ENCODE results near the gene ADARB2. TPM values are rescaled to one million over a fixed set of nuclear protein-coding genes. Genes with fewer than 3 reads are reported as not detected.
"Not testable (repeated sequence)": the region's sequence is repeated elsewhere in the genome, so short reads cannot be mapped to it uniquely, and the experiment has no call there.

Gene ADARB2
- total RNA-seq, 1 experiment from 2014 or later: not detected

DNA sequence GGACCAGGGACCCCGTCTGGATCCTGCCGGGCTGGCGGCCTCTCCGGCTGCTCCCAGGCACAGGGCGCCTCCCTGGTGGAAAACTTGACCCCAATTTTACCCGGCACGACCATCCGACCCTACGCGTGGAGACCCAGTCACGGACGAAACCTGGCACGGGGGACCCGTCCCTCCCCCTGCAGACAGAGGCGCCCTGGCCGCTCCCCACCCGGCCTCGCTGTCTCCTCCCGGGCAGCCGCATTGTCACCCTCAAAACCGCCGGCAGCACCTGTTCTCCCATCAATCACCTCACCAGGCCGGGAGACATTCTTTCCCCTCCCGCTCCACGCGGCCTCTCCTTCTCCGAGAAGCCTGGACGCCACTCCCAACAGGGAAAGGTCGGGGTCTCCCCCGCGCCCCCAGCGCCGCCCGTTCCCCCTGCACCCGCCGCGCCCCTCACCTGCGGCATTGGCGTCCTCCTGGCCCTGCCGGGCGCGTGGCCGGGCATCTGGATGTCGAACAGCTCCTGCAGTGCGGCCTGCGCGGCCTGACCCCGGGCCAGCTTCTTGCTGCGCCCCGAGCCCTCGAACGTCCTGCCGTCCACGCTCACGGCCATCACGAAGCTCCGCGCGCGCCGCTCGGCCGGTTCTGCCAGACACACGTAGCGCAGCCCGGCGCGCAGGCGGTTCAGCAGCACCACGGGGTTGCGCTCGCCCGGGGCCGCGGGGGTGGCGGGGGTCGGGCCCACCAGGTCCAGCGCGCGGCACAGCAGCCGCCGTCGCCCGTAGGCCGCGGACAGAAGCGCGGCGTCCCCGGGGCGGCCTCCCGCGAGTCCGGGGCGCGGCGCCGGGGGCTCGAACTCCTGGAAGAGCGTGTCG is 374.5 kb downstream of the ADARB2 start:
- DNase-seq (ENCODE audit: low read depth): no peak

DNA sequence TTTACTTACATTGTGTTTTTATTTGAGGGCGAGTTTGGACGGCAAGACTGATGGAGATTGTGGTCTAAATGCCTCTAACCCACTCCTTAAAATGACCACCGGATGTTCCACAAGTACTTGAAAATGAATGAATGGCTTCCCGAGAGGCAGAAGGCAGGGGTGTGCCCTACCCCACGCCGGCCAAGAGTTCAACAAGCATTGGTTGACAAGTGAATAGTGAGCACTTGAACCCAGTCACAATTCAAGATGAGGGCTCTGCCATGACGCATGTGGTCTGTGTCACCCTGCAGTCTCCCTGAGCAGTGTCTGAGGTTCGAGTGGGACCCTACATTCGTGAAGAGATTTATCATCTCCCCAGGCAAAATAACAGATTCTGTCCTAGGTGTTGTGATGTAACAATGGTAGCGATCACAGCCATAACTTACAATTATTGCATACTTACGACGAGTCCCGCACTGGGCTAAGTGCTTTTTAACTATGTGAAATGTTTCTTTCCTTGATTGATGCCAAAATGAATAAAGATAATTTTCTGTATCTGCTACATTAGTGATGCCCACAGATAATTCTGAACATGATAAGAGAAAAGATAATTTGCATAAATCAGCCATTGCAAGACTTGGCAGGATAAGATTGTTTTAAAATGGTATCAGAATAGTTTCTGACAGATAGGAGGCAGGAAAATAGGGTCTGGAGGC is 375.8 kb downstream of the ADARB2 start:
- DNase-seq (ENCODE audit: low read depth): no peak

DNA sequence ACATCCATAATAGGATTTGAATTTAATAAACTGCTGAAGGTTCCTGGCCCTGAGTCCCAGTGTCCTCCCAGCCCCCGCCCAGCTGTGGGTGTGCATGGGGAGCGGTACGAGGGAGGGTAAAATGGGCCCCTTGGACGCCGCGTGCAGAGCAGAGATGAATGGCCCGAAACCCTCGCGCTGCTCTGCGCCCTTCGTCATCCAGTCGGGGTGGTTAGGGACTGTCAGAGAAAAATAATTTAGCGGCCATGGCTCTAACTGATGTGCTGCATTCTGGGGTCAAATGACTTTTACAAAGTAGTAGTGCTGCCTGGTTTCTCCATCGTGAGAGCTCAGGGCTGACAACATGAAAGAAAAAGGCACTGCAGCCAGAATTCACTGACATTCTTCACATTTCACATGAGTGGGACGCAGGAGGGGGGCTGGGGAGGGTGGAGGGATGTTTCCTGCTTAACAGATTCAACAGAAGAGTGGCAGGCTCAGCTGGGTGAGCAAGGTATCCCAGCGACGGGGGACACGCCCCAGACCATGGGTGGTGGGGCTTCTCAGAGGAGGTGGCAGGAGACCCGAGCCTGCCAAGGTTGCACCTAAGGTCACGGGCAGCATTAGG is 376.7 kb downstream of the ADARB2 start:
- DNase-seq (ENCODE audit: low read depth): no peak

DNA sequence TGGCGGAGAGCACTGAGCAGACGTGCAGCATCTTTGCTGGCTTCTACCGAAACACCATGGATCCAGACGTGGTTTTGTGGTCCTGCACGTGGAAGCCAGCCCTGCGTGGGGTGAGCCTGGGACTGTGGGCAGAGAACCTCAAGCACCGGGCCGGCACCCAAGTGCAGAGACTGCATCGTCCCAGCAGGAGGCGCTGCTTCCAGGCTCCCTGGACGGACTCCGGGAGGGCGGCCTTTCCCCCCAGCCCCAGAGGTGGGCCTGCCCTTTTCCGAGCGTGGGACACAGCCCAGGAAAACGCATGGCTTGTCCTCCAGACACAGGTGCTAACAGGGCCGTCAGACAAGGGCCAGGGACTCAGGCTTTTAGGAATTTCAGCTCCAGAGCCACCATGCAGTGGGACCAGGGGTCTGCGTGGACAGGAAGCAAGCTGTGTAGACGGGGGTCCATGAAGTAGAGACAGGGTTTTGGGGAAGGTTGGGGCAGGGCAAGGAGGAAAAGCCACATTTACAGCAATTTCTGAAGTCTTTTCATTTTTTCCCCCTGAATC is 377.2 kb downstream of the ADARB2 start:
- DNase-seq (ENCODE audit: low read depth): no peak

- DNase-seq (ENCODE audit: low read depth): no peak
Observed at GRCh38 chr10:1359626-1359955, 377.7 kb downstream of the ADARB2 start.

DNA sequence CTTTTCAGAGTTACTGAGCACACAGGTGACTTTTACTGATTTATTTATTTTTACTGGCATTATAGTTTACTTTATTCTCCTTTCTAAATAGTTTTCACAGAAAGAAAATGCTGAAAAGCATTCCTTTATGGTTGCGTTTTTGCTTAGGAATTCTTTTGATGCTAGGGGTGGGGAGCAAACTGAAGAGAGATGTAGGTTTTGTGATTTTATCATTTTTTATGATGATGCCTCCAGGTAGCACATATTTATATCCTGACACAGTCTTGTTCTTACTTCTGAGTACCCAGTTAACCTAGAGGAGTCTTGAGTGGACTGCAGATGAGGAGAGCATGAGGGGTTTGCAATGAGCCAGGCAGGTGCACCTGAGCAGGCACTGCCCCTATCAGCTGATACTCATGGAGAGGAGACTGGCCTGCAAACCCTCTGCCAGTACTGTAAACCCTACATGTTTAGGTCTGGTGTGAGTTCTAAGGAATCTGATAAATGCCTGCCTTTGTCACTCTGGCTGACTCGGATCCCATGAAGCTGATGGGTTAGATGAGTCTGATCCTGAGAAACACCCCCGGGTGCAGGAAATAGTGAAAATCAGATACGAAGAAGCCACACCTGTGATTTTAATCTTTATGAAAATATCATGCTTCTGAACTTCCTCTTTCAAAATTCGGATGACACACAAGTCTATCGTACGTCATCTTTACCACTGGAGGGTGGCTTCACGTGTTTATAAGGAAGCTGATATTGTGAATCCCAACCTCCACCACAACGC is 378.3 kb downstream of the ADARB2 start:
- DNase-seq (ENCODE audit: low read depth): no peak

GRCh38 chr10:1358147-1358546 is 379.2 kb downstream of the ADARB2 start:
- DNase-seq (ENCODE audit: low read depth): no peak

- no peak for DNase-seq (ENCODE audit: low read depth)
Observed at GRCh38 chr10:1356349-1356748, 381.0 kb downstream of the ADARB2 start.

GRCh38 chr10:1354809-1355710 is 382.3 kb downstream of the ADARB2 start:
- no peak for DNase-seq (ENCODE audit: low read depth)

GRCh38 chr10:1352296-1352695 is 385.0 kb downstream of the ADARB2 start:
- not testable (repeated sequence) for DNase-seq (ENCODE audit: low read depth)

DNA sequence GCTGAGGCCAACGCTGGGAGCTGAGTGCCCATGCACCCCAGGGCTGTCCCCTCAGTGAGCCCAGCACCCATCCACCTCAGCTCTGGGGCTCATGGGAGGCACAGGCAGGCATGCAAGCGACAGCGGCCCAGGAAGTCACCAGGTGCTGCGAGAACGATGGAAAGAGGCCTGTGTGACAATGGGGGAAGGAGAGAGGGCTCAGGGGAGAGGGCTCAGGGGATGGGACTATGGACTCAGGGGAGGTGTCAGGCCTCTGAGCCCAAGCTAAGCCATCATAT is 388.6 kb downstream of the ADARB2 start:
- no peak for DNase-seq (ENCODE audit: low read depth)

DNA sequence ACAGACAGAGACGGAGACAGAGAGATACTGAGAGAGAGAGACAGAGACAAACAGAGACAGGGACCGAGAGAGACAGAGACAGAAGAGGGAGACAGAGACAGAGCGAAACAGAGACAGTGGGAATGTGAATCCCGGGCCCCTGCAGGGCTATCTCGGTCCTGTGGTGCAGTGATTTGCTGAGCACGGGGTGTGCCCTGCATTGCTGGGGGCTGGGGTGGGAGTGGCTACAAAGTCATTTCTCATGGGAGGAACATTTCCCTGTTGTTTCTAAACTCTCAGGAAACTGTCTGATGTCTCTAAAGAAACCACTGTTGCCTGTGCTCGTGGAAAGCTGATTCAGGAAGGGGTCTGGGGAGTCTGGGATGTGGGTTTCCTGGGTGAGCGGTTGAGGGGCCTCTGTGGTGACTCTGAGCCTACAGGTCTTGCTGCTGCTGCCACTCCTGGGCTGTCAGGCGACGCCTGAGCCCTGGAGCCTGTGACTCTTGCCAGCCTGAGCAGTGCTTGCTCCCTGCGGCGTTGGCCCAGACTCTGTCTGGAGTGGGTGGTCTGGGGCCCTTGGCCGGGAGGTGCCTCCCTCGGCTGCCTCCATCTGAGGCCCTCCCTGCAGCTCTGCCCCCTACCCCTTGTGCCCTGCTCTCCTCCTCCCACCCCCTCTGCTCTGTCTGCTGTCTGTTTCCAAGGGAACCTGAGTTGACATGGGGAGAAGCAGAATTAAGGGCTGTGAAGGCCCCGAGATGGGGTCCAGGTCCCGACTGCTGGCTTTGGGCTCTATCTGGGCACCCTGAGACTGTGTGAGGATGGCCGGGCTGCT is 389.2 kb downstream of the ADARB2 start:
- DNase-seq (ENCODE audit: low read depth): no peak

GRCh38 chr10:1347525-1347924 is 389.8 kb downstream of the ADARB2 start:
- no peak for DNase-seq (ENCODE audit: low read depth)

GRCh38 chr10:1346201-1346600 is 391.1 kb downstream of the ADARB2 start:
- no peak for DNase-seq (ENCODE audit: low read depth)

DNA sequence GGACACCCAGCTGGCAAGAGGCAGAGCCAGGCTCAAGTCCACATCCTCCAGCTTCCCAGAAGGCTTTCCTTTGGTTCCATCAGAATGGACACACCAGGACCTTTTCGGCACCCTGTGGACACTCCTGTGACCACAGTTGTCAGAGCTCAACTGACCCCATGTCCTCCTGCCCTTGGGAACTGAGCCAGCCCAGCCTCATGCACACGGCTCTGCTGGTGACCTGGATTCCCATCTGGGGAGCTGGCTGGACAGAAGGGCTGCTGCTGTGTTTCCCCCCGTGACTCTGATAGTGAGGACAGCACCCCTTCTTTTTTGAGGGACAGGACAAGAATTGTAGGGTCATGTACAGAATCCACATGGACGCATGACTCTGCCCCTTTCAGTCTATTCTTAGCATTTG is 392.0 kb downstream of the ADARB2 start:
- DNase-seq (ENCODE audit: low read depth): no peak

GRCh38 chr10:1344846-1345245 is 392.5 kb downstream of the ADARB2 start:
- DNase-seq (ENCODE audit: low read depth): no peak

GRCh38 chr10:1344408-1344807 is 392.9 kb downstream of the ADARB2 start:
- DNase-seq (ENCODE audit: low read depth): no peak

DNA sequence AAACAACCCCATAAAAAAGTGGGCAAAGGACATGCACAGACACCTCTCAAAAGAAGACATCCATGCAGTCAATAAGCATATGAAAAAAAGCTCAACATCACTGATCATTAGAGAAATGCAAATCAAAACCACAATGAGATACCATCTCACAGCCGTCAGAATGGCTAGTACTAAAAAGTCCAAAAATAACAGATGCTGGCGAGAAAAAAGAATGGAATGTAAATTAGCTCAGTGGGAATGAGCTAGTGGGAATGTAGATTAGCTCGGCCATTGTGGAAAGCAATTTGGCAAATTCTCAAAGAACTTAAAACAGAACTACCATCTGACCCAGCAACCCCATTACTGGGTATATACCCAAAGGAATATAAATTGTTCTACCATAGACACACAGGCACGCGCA is 394.1 kb downstream of the ADARB2 start:
- DNase-seq (ENCODE audit: low read depth): no peak

DNA sequence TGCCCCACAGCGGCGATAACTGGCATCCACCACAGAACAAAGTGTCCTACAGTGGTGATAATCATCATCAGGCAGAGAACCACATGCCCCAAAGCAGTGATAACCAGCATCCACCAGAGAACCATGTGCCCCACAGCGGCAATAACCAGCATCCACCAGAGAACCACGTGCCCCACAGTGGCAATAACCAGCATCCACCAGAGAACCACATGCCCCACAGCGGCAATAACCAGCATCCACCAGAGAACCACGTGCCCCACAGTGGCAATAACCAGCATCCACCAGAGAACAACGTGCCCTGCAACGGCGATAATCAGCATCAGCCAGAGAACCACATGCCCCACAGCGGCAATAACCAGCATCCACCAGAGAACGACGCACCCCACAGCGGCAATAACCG is 396.3 kb downstream of the ADARB2 start:
- not testable (repeated sequence) for DNase-seq (ENCODE audit: low read depth)

DNA sequence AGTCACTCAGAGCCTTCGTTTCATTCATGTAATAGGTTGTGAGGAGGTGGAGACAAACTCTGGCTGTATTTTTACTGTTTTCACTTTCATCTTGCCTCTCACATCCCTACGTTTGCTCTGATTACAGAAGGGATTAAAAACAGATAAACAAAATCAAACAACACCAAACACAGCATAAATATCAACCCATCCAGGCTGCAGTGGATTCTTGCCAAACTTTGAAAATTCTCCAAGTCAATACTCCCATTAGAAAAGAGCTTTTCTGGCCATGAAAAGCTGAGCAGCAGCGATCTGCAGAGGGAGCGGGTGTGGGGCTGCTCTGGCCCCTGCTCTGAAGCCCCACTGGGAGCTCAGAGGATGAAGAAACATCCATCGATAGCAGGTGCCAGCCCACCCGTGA is 397.9 kb downstream of the ADARB2 start:
- DNase-seq (ENCODE audit: low read depth): no peak
